Endothelial cell of umbilical vein (primary cell): Measurements from ENCODE around the gene GMPPA. TPM values are rescaled to one million over a fixed set of nuclear protein-coding genes. Genes with fewer than 3 reads are reported as not detected.

ENCODE experiments used
- BruUV-seq: library from RNA; stranded (reverse); fragments of 400-500 nt; replicated peaks from 2 replicates; lab custom pipeline; 2021; lab: Mats Ljungman, UMichigan
- CTCF ChIA-PET: fragments of 300-600, 350-600 bp; sonication (Branson Sonifier 250); formaldehyde crosslinking; loops from one replicate; lab custom pipeline; 2021; ENCODE audit warnings: antibody characterized with exemption, inconsistent platforms; lab: Charles Lee
- POLR2A ChIA-PET: fragments of 300-600, 350-600 bp; sonication (Branson Sonifier 250); formaldehyde crosslinking; loops from one replicate; lab custom pipeline; 2021; ENCODE audit warnings: antibody characterized with exemption, inconsistent platforms; lab: Charles Lee
- DNase-seq: peaks from one replicate; pipeline ENCODE4 v3.0.0-alpha.2; 2011; ENCODE audit warnings: low read depth, low spot score
- FAIRE-seq: peaks from 2 replicates; lab custom pipeline; 2011; peaks lifted over from hg19 to GRCh38; lab: Jason Lieb, UNC
- H2AFZ ChIP-seq: 2 replicates; pipeline ENCODE4 v1.6.0; 2012; ENCODE audit warnings: low read depth, low read length, control low read depth, inconsistent platforms
- H3K27ac ChIP-seq: 2 replicates; pipeline ENCODE4 v1.5.1; 2011; ENCODE audit warnings: low read depth, mild to moderate bottlenecking, control low read depth, low read length, moderate library complexity; ENCODE audit not compliant: insufficient read depth
- H3K27me3 ChIP-seq, 2 experiments: 2 replicates each; pipeline versions ENCODE4 v1.6.0 to v1.6.1; 2011; ENCODE audit warnings: low read length in 2 of 2, mixed read lengths in 1 of 2; ENCODE audit not compliant: control insufficient read depth in 2 of 2, insufficient read depth in 2 of 2
- H3K36me3 ChIP-seq, 2 experiments: 2 replicates in 1 of 2; 3 replicates in 1 of 2; pipeline ENCODE4 v1.5.1; 2011; ENCODE audit warnings: low read length in 2 of 2, mild to moderate bottlenecking in 1 of 2, moderate library complexity in 1 of 2; ENCODE audit not compliant: control insufficient read depth in 2 of 2, insufficient read depth in 2 of 2; ENCODE audit errors: extremely low read depth in 1 of 2
- H3K4me1 ChIP-seq: 3 replicates; pipeline ENCODE4 v1.5.1; 2011; ENCODE audit warnings: mild to moderate bottlenecking, low read length; ENCODE audit not compliant: control insufficient read depth, insufficient read depth; ENCODE audit errors: extremely low read depth
- H3K4me2 ChIP-seq: 2 replicates; pipeline ENCODE4 v1.6.1; 2011; ENCODE audit warnings: low read length, control low read depth, mixed read lengths; ENCODE audit not compliant: insufficient read depth
- H3K4me3 ChIP-seq, 3 experiments: fragments of 200-600 bp in 1 of 3; sonication (generic), shearing (Covaris generic) in 1 of 3; replicated peaks in 1 of 3; 2 replicates each; pipeline ENCODE4 v1.5.1; 2011 to 2016; ENCODE audit warnings: control low read depth in 3 of 3, low read length in 3 of 3, mild to moderate bottlenecking in 2 of 3, inconsistent platforms in 1 of 3, low read depth in 1 of 3, moderate library complexity in 1 of 3; ENCODE audit not compliant: insufficient read depth in 1 of 3
- H3K79me2 ChIP-seq: 2 replicates; pipeline ENCODE4 v1.6.0; 2012; ENCODE audit warnings: low read length, inconsistent platforms; ENCODE audit not compliant: control insufficient read depth, insufficient read depth
- H3K9ac ChIP-seq: replicated peaks from 2 replicates; pipeline ENCODE3; 2011; ENCODE audit warnings: low read length, control low read depth; ENCODE audit not compliant: insufficient read depth; ENCODE audit errors: extremely low read depth
- H3K9me1 ChIP-seq: replicated peaks from 3 replicates; pipeline ENCODE4 v1.6.0; 2011; ENCODE audit warnings: mild to moderate bottlenecking, low read length; ENCODE audit not compliant: control insufficient read depth, insufficient read depth; ENCODE audit errors: extremely low read depth
- H3K9me3 ChIP-seq: replicated peaks from 2 replicates; pipeline ENCODE4 v1.5.1; 2012; ENCODE audit warnings: low read length, inconsistent platforms; ENCODE audit not compliant: control insufficient read depth, insufficient read depth
- H4K20me1 ChIP-seq: replicated peaks from 2 replicates; pipeline ENCODE3; 2011; ENCODE audit warnings: mild to moderate bottlenecking, low read length; ENCODE audit not compliant: control insufficient read depth, insufficient read depth; ENCODE audit errors: extremely low read depth
- EZH2 ChIP-seq: IDR thresholded peaks from 2 replicates; pipeline ENCODE4 v1.6.1; 2012; ENCODE audit warnings: borderline replicate concordance, low read depth, mild to moderate bottlenecking, moderate library complexity, low read length, inconsistent platforms; ENCODE audit not compliant: severe bottlenecking
- FOS ChIP-seq: IDR thresholded peaks from 2 replicates; pipeline ENCODE4 v1.6.1; 2011; ENCODE audit warnings: mild to moderate bottlenecking, low read length, moderate library complexity, borderline replicate concordance; ENCODE audit not compliant: insufficient read depth
- GATA2 ChIP-seq: IDR thresholded peaks from 2 replicates; pipeline ENCODE4 v1.7.0; 2011; ENCODE audit warnings: low read depth, mild to moderate bottlenecking, moderate library complexity, mixed read lengths, low read length; ENCODE audit not compliant: insufficient read length, insufficient read depth
- JUN ChIP-seq: IDR thresholded peaks from 2 replicates; pipeline ENCODE4 v1.6.1; 2011; ENCODE audit warnings: borderline replicate concordance, low read depth; ENCODE audit not compliant: insufficient read length, insufficient read depth
- MAX ChIP-seq: IDR thresholded peaks from 2 replicates; pipeline ENCODE4 v1.6.1; 2011; ENCODE audit not compliant: insufficient read depth, insufficient read length
- MYC ChIP-seq: IDR thresholded peaks from one replicate; pipeline ENCODE4 v1.6.1; 2011; ENCODE audit warnings: mild to moderate bottlenecking, low read depth, low read length
- POLR2A ChIP-seq: IDR thresholded peaks from 2 replicates; pipeline ENCODE4 v1.6.1; 2012; ENCODE audit warnings: low read depth, mild to moderate bottlenecking, control low read depth, low read length
- POLR2AphosphoS5 ChIP-seq: IDR thresholded peaks from 2 replicates; pipeline ENCODE4 v1.6.1; 2012; ENCODE audit warnings: low read depth, mild to moderate bottlenecking, control low read depth, low read length, moderate library complexity; ENCODE audit not compliant: insufficient read depth
- dilution Hi-C: fragments of 300-500 bp; cut with MboI; formaldehyde crosslinking; loops from one replicate; pipeline ENCODE4 v1.15.0; 2019; ENCODE audit warnings: low sequenced_read_pairs; ENCODE audit not compliant: extremely low pct_ligation_motif_present
- intact Hi-C: fragments of 100-400 bp; cut with micrococcal nuclease; formaldehyde crosslinking; loops from one replicate; pipeline ENCODE4 v1.10.0; 2022
- polyA plus RNA-seq, 4 experiments: library from polyadenylated mRNA; depleted of rRNA in 3 of 4; stranded (reverse) in 3 of 4; unstranded in 1 of 4; fragments of >200 nt; gene quantifications; 2 replicates each; pipeline versions ENCODE4 v1.2.1 to v1.2.3, GENCODE V29; 2011 to 2012; ENCODE audit warnings: missing spikeins in 1 of 4
- total RNA-seq: library from RNA; stranded (reverse); gene quantifications from 2 replicates; pipeline ENCODE4 v1.2.3, GENCODE V29; 2021
- TF ChIP-seq, protein P1 (sequence below), 2 donors: IDR thresholded peaks; 1 replicate in 1 of 2; 2 replicates in 1 of 2; pipeline ENCODE4 v1.5.1; 2011; ENCODE audit warnings: low read length in 2 of 2, mild to moderate bottlenecking in 2 of 2, moderate library complexity in 2 of 2, control low read depth in 1 of 2, inconsistent platforms in 1 of 2, low read depth in 1 of 2; ENCODE audit not compliant: insufficient read depth in 1 of 2; ENCODE audit errors: extremely low read depth in 1 of 2

Gene GMPPA
- total and polyA plus RNA-seq, 2 donors (not counting 3 experiments of a cell fraction or from before 2014, with no cell fraction given): 39.1 to 104 TPM

DNA sequence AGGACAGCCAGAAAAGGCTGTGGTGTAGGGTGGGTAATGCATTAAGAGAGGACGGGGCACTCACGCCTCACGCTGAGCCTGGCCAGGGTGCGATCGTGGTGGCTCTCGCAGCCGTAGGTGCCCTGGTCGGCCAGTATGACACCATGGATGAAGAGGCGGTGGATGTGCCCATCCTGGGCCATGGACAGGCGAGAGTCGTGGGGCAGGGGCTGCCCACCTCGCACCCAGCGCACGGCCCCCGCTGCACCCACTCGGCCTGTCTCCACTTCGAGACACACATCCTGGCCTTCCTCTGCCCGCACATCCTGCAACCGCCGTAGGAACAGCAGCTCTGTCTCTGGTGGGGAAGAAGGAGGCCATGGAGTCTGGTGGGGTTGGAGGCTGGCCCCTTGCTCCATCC lies 57.3 kb downstream of the GMPPA start:
- no peak overlapping the region for H3K4me3 ChIP-seq
- H3K9me1 ChIP-seq: no peaks in the 10 kb centered on the region
- ChIA-PET CTCF (no interaction called here), POLR2A (no interaction called here)
- H3K4me1 ChIP-seq: no peaks in the 10 kb centered on the region
- DNase-seq: no peak
- BruUV-seq: no TSS peak
- H4K20me1 ChIP-seq: no peaks in the 10 kb centered on the region
- H3K36me3 ChIP-seq: no peaks in the 10 kb centered on the region
- no peak overlapping the region for H3K4me2 ChIP-seq
- H3K27ac ChIP-seq: no peak overlapping the region
- no peak for TF ChIP-seq EZH2
- TF ChIP-seq POLR2A: no peak
- no peak for TF ChIP-seq MYC
- TF ChIP-seq POLR2AphosphoS5: no peak
- peaks cover 11 to 17% of the 10 kb centered on the region in 2 experiments for H3K27me3 ChIP-seq
- H3K79me2 ChIP-seq: no peaks in the 10 kb centered on the region
- H2AFZ ChIP-seq: no peak overlapping the region
- dilution Hi-C loops: no loop called here
- intact Hi-C loops: no loop called here
- no peak overlapping the region for H3K9ac ChIP-seq
- no peaks in the 10 kb centered on the region for H3K9me3 ChIP-seq
- FAIRE-seq: no peak

DNA sequence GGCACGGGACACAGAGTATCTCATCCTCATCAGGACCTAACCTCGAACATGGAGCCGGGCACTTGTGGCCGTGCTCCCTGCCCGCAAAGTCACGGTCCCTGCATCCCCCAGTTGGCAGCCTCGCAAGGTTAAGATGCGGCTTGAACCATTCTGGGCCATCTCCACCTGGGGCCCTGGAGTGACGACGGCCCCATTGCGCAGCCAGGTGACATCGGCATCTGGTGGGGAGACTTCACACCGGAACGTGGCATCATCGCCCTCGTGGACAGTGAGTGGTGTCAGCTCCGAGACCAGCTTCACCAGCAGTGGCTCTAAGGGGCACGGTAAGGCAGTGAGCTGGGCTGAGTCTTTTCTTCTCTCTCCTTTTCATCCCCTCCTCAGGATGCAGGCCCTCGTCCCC lies 57.7 kb downstream of the GMPPA start:
- Histone ChIP-seq H3K9me3 (no peaks in the 10 kb centered on the region), H3K4me2 (no peak overlapping the region), H3K36me3 (no peaks in the 10 kb centered on the region), H3K9ac (no peak overlapping the region), H3K27ac (no peak overlapping the region), H2AFZ (no peak overlapping the region), H3K27me3 (peaks cover 6 to 15% of the 10 kb centered on the region in 2 experiments), H3K9me1 (no peaks in the 10 kb centered on the region), H3K4me1 (no peaks in the 10 kb centered on the region), H4K20me1 (no peaks in the 10 kb centered on the region), H3K79me2 (no peaks in the 10 kb centered on the region), H3K4me3 (no peak overlapping the region)
- dilution Hi-C loops: no loop called here
- intact Hi-C loops: no loop called here
- FAIRE-seq (no peak), DNase-seq (no peak)
- no peak for TF ChIP-seq EZH2
- TF ChIP-seq MAX: no peak
- no peak for TF ChIP-seq GATA2
- TF ChIP-seq MYC: no peak
- TF ChIP-seq POLR2A: no peak
- TF ChIP-seq, protein P1, sequence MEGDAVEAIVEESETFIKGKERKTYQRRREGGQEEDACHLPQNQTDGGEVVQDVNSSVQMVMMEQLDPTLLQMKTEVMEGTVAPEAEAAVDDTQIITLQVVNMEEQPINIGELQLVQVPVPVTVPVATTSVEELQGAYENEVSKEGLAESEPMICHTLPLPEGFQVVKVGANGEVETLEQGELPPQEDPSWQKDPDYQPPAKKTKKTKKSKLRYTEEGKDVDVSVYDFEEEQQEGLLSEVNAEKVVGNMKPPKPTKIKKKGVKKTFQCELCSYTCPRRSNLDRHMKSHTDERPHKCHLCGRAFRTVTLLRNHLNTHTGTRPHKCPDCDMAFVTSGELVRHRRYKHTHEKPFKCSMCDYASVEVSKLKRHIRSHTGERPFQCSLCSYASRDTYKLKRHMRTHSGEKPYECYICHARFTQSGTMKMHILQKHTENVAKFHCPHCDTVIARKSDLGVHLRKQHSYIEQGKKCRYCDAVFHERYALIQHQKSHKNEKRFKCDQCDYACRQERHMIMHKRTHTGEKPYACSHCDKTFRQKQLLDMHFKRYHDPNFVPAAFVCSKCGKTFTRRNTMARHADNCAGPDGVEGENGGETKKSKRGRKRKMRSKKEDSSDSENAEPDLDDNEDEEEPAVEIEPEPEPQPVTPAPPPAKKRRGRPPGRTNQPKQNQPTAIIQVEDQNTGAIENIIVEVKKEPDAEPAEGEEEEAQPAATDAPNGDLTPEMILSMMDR (IDR thresholded peaks at IDR 0.05; ENCODE audit: extremely low read depth in 1 of 2, insufficient read depth in 1 of 2, low read depth in 1 of 2, low read length in 2 of 2): no peak
- no peak for TF ChIP-seq JUN
- TF ChIP-seq POLR2AphosphoS5: no peak
- TF ChIP-seq FOS: no peak
- ChIA-PET CTCF (interaction anchor here (1.3 kb wide), 1 partner anchor 15 kb away, joined by 5 read pairs; the partner anchor contains the start of gene OBSL1), POLR2A (no interaction called here)
- no TSS peak for BruUV-seq
